GM19238 (cell line): ENCODE measurements around the gene NDST1.
"Not testable (repeated sequence)": the region's sequence is repeated elsewhere in the genome, so short reads cannot be mapped to it uniquely, and the experiment has no call there.

ENCODE experiments used
- DNase-seq: peaks from one replicate; pipeline ENCODE4 v3.0.0; 2011; ENCODE audit warnings: low spot score; ENCODE audit not compliant: insufficient read length

Gene NDST1

GRCh38 chr5:150508277-150508640 lies 328 bp downstream of the NDST1 start:
- no peak for DNase-seq

- DNase-seq: no peak
These were observed 897 bp downstream of the NDST1 start for GRCh38 chr5:150508828-150509227.

GRCh38 chr5:150509992-150510391 lies 2.1 kb downstream of the NDST1 start:
- no peak for DNase-seq

GRCh38 chr5:150510460-150511263 lies 2.7 kb downstream of the NDST1 start:
- DNase-seq: no peak

- DNase-seq: no peak
These were observed 3.8 kb downstream of the NDST1 start for GRCh38 chr5:150511578-150512367.

- DNase-seq: no peak
These were observed 4.4 kb downstream of the NDST1 start for GRCh38 chr5:150512368-150512747.

GRCh38 chr5:150513375-150514309 lies 5.7 kb downstream of the NDST1 start:
- DNase-seq: no peak

- DNase-seq: no peak
These were observed 6.8 kb downstream of the NDST1 start for GRCh38 chr5:150514708-150515211.

- DNase-seq: no peak
These were observed 7.5 kb downstream of the NDST1 start for GRCh38 chr5:150515446-150515845.

- DNase-seq: no peak
These were observed 8.1 kb downstream of the NDST1 start for GRCh38 chr5:150516011-150516410.

GRCh38 chr5:150517272-150518152 lies 9.6 kb downstream of the NDST1 start:
- DNase-seq: no peak

- DNase-seq: not testable (repeated sequence)
These were observed 11.0 kb downstream of the NDST1 start for GRCh38 chr5:150518712-150519559.

- no peak for DNase-seq
These were observed 11.6 kb downstream of the NDST1 start for GRCh38 chr5:150519560-150519945.

GRCh38 chr5:150519978-150520377 lies 12.0 kb downstream of the NDST1 start:
- no peak for DNase-seq

GRCh38 chr5:150520747-150521521 lies 13.0 kb downstream of the NDST1 start:
- DNase-seq: no peak

- DNase-seq: no peak
These were observed 13.5 kb downstream of the NDST1 start for GRCh38 chr5:150521522-150521817.

GRCh38 chr5:150521939-150522503 lies 14.1 kb downstream of the NDST1 start:
- no peak for DNase-seq
